ENCODE data around the gene SPG11.

The SPG11 gene

GRCh38 chr15:44574734-44575133 is 88.7 kb downstream of the SPG11 start:
- Histone ChIP-seq H3K4me3 (ENCODE audit: insufficient read depth, low read length, poor library complexity, severe bottlenecking) (no peak overlapping the region), H3K36me3 (ENCODE audit: low read length) (peaks cover 4% of the 10 kb centered on the region; the same call in 1 of the 2 replicates), H3K79me2 (ENCODE audit: insufficient read depth, low read length) (no peaks in the 10 kb centered on the region), H3K9me3 (ENCODE audit: insufficient read depth, low read length) (no peaks in the 10 kb centered on the region), H2AFZ (ENCODE audit: low read depth, low read length, severe bottlenecking) (no peak overlapping the region), H3K9ac (ENCODE audit: low read length) (no peak overlapping the region), H3K27ac (ENCODE audit: low read depth, low read length) (no peak overlapping the region), H3K9me2 (replicated peaks; ENCODE audit: insufficient read depth, low read length) (no peaks in the 10 kb centered on the region), H3F3A (ENCODE audit: insufficient read depth) (peaks cover 3% of the 10 kb centered on the region; the same call in 1 of the 2 replicates), H3K27me3 (ENCODE audit: low read length) (no peaks in the 10 kb centered on the region), H4K20me1 (ENCODE audit: low read depth, low read length) (no peaks in the 10 kb centered on the region), H3K4me2 (ENCODE audit: low read depth, low read length, poor library complexity, severe bottlenecking) (no peak overlapping the region)
- TF ChIP-seq EZH2phosphoT487 (conservative IDR thresholded peaks at IDR 0.05; ENCODE audit: low read length), result no peak
- TF ChIP-seq, protein P1, sequence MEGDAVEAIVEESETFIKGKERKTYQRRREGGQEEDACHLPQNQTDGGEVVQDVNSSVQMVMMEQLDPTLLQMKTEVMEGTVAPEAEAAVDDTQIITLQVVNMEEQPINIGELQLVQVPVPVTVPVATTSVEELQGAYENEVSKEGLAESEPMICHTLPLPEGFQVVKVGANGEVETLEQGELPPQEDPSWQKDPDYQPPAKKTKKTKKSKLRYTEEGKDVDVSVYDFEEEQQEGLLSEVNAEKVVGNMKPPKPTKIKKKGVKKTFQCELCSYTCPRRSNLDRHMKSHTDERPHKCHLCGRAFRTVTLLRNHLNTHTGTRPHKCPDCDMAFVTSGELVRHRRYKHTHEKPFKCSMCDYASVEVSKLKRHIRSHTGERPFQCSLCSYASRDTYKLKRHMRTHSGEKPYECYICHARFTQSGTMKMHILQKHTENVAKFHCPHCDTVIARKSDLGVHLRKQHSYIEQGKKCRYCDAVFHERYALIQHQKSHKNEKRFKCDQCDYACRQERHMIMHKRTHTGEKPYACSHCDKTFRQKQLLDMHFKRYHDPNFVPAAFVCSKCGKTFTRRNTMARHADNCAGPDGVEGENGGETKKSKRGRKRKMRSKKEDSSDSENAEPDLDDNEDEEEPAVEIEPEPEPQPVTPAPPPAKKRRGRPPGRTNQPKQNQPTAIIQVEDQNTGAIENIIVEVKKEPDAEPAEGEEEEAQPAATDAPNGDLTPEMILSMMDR (IDR thresholded peaks at IDR 0.05; ENCODE audit: insufficient read depth, low read length, poor library complexity, severe bottlenecking), result no peak

DNA sequence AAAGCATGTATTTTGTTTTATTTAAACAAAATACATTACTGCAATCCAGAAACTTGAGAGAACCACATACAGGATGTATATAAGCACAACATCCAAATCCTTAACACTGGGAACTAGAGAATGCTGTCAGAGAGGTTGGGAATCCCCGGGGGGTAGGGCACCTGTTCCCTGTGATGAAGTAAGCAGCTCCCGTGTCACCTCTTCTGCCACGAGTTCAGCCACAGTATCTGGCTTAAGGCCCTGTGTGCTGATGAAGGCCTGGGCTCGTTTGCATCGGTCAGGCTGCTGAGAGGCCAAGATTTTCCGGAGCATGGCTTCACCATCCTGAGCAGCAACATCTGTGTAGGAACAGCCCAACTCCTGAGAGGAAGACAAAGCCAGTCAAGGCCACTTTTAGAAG is 90.1 kb downstream of the SPG11 start:
- no peak overlapping the region for H3K4me3 ChIP-seq (ENCODE audit: insufficient read depth, low read length, poor library complexity, severe bottlenecking)
- H3K9me2 ChIP-seq (replicated peaks; ENCODE audit: insufficient read depth, low read length), result no peaks in the 10 kb centered on the region
- no peak overlapping the region for H3K4me2 ChIP-seq (ENCODE audit: low read depth, low read length, poor library complexity, severe bottlenecking)
- no peak for TF ChIP-seq EZH2phosphoT487 (conservative IDR thresholded peaks at IDR 0.05; ENCODE audit: low read length)
- TF ChIP-seq, protein P1 (IDR thresholded peaks at IDR 0.05; ENCODE audit: insufficient read depth, low read length, poor library complexity, severe bottlenecking), result no peak
- no peaks in the 10 kb centered on the region for H3K9me3 ChIP-seq (ENCODE audit: insufficient read depth, low read length)
- H3K9ac ChIP-seq (ENCODE audit: low read length), result no peak overlapping the region
- no peak overlapping the region for H3K27ac ChIP-seq (ENCODE audit: low read depth, low read length)
- no peaks in the 10 kb centered on the region for H3K27me3 ChIP-seq (ENCODE audit: low read length)
- H2AFZ ChIP-seq (ENCODE audit: low read depth, low read length, severe bottlenecking), result no peak overlapping the region
- peaks cover 4% of the 10 kb centered on the region; the same call in 1 of the 2 replicates for H3K36me3 ChIP-seq (ENCODE audit: low read length)
- no peaks in the 10 kb centered on the region for H3K79me2 ChIP-seq (ENCODE audit: insufficient read depth, low read length)
- H3F3A ChIP-seq (ENCODE audit: insufficient read depth), result peaks cover 5% of the 10 kb centered on the region; the same call in 1 of the 2 replicates
- no peaks in the 10 kb centered on the region for H4K20me1 ChIP-seq (ENCODE audit: low read depth, low read length)

GRCh38 chr15:44570361-44570760 is 93.1 kb downstream of the SPG11 start:
- H3K27ac ChIP-seq (ENCODE audit: low read depth, low read length), result no peak overlapping the region
- H3K9me3 ChIP-seq (ENCODE audit: insufficient read depth, low read length), result no peaks in the 10 kb centered on the region
- H3K9ac ChIP-seq (ENCODE audit: low read length), result no peak overlapping the region
- TF ChIP-seq, protein P1 (IDR thresholded peaks at IDR 0.05; ENCODE audit: insufficient read depth, low read length, poor library complexity, severe bottlenecking), result no peak
- no peak for TF ChIP-seq EZH2phosphoT487 (conservative IDR thresholded peaks at IDR 0.05; ENCODE audit: low read length)
- H3K36me3 ChIP-seq (ENCODE audit: low read length), result peaks cover 8% of the 10 kb centered on the region
- no peak overlapping the region for H2AFZ ChIP-seq (ENCODE audit: low read depth, low read length, severe bottlenecking)
- H3F3A ChIP-seq (ENCODE audit: insufficient read depth), result peaks cover 9% of the 10 kb centered on the region; the same call in 1 of the 2 replicates
- H3K79me2 ChIP-seq (ENCODE audit: insufficient read depth, low read length), result no peaks in the 10 kb centered on the region
- no peak overlapping the region for H3K4me3 ChIP-seq (ENCODE audit: insufficient read depth, low read length, poor library complexity, severe bottlenecking)
- H4K20me1 ChIP-seq (ENCODE audit: low read depth, low read length), result no peaks in the 10 kb centered on the region
- H3K4me2 ChIP-seq (ENCODE audit: low read depth, low read length, poor library complexity, severe bottlenecking), result no peak overlapping the region
- no peaks in the 10 kb centered on the region for H3K9me2 ChIP-seq (replicated peaks; ENCODE audit: insufficient read depth, low read length)
- H3K27me3 ChIP-seq (ENCODE audit: low read length), result no peaks in the 10 kb centered on the region
